CD14-positive monocyte (primary cell): ENCODE data around the gene AFG3L2. TPM values are rescaled to one million over a fixed set of nuclear protein-coding genes. Genes with fewer than 3 reads are reported as not detected.

Experiments
- DNase-seq, 3 donors: peaks; one replicate each; pipeline ENCODE4 v3.0.0-alpha.2; 2011 to 2022
- H2AFZ ChIP-seq: 2 replicates; pipeline ENCODE4 v1.6.0; 2012; ENCODE audit warnings: mild to moderate bottlenecking, low read depth, low read length, inconsistent platforms; ENCODE audit not compliant: insufficient read depth, poor library complexity, severe bottlenecking
- H3K27ac ChIP-seq, 2 donors: 1 replicate in 1 of 2; 2 replicates in 1 of 2; pipeline ENCODE4 v1.5.1; 2012 to 2013; ENCODE audit warnings: low read length in 2 of 2, control low read depth in 1 of 2, inconsistent platforms in 1 of 2, low read depth in 1 of 2, mild to moderate bottlenecking in 1 of 2
- H3K27me3 ChIP-seq, 2 donors: one replicate each; pipeline versions ENCODE4 v1.6.0 to v1.6.1; 2011 to 2013; ENCODE audit warnings: low read length in 2 of 2; ENCODE audit not compliant: control insufficient read depth in 2 of 2, insufficient read depth in 2 of 2
- H3K36me3 ChIP-seq, 2 donors: replicated peaks in 1 of 2; 1 replicate in 1 of 2; 2 replicates in 1 of 2; pipeline versions ENCODE4 v1.5.1 to v1.6.1; 2012 to 2013; ENCODE audit warnings: low read length in 2 of 2, control low read depth in 1 of 2, inconsistent platforms in 1 of 2, mild to moderate bottlenecking in 1 of 2; ENCODE audit not compliant: insufficient read depth in 2 of 2, control insufficient read depth in 1 of 2
- H3K4me1 ChIP-seq, 2 donors: 1 replicate in 1 of 2; 2 replicates in 1 of 2; pipeline versions ENCODE4 v1.5.1 to v1.6.1; 2012 to 2013; ENCODE audit warnings: low read length in 2 of 2, control low read depth in 1 of 2, inconsistent platforms in 1 of 2, mild to moderate bottlenecking in 1 of 2, moderate library complexity in 1 of 2; ENCODE audit not compliant: insufficient read depth in 2 of 2, control insufficient read depth in 1 of 2
- H3K4me2 ChIP-seq: replicated peaks from 2 replicates; pipeline ENCODE3; 2012; ENCODE audit warnings: low read length, moderate library complexity, mild to moderate bottlenecking; ENCODE audit not compliant: poor library complexity, severe bottlenecking; ENCODE audit errors: extremely low read depth
- H3K4me3 ChIP-seq, 3 experiments: fragments of 200-600 bp in 1 of 3; sonication (generic) in 1 of 3; replicated peaks in 1 of 3; 1 replicate in 2 of 3; 2 replicates in 1 of 3; pipeline ENCODE4 v1.5.1; 2011 to 2013; ENCODE audit warnings: low read length in 3 of 3, mild to moderate bottlenecking in 3 of 3, control low read depth in 2 of 3, low read depth in 2 of 3, inconsistent platforms in 1 of 3, moderate library complexity in 1 of 3
- H3K79me2 ChIP-seq: 2 replicates; pipeline ENCODE4 v1.6.0; 2012; ENCODE audit warnings: mild to moderate bottlenecking, control low read depth, inconsistent platforms, low read length, moderate library complexity; ENCODE audit not compliant: insufficient read depth
- H3K9ac ChIP-seq: 2 replicates; pipeline ENCODE4 v1.6.0; 2017; ENCODE audit warnings: low read length, mild to moderate bottlenecking; ENCODE audit not compliant: insufficient read depth, poor library complexity, severe bottlenecking
- H3K9me3 ChIP-seq, 2 donors: replicated peaks in 1 of 2; 1 replicate in 1 of 2; 2 replicates in 1 of 2; pipeline versions ENCODE4 v1.5.1 to v1.6.1; 2012 to 2013; ENCODE audit warnings: low read length in 2 of 2, control low read depth in 1 of 2; ENCODE audit not compliant: control insufficient read depth in 1 of 2, insufficient read depth in 1 of 2
- H4K20me1 ChIP-seq: 2 replicates; pipeline ENCODE4 v1.6.0; 2012; ENCODE audit warnings: mild to moderate bottlenecking, low read length, control low read depth, moderate library complexity; ENCODE audit not compliant: insufficient read depth
- H3K27ac Mint-ChIP-seq, 7 donors: one replicate each; pipeline ENCODE4 v1.8.0; 2020; ENCODE audit warnings: mild to moderate bottlenecking in 7 of 7, mixed read lengths in 7 of 7, moderate library complexity in 6 of 7, inconsistent platforms in 2 of 7
- H3K27me3 Mint-ChIP-seq, 3 donors: one replicate each; pipeline ENCODE4 v1.8.0; 2021 to 2022; ENCODE audit warnings: low read depth in 3 of 3, mild to moderate bottlenecking in 3 of 3, mixed read lengths in 3 of 3, moderate library complexity in 3 of 3, inconsistent platforms in 1 of 3
- H3K36me3 Mint-ChIP-seq, 2 donors: one replicate each; pipeline ENCODE4 v1.8.0; 2020; ENCODE audit warnings: mixed read lengths in 2 of 2, inconsistent platforms in 1 of 2, mild to moderate bottlenecking in 1 of 2
- H3K4me1 Mint-ChIP-seq: one replicate; pipeline ENCODE4 v1.8.0; 2020; ENCODE audit warnings: mild to moderate bottlenecking, mixed read lengths
- H3K4me3 Mint-ChIP-seq, 2 donors: one replicate each; pipeline ENCODE4 v1.8.0; 2020; ENCODE audit warnings: mild to moderate bottlenecking in 2 of 2, mixed read lengths in 2 of 2, moderate library complexity in 1 of 2
- H3K9me3 Mint-ChIP-seq, 7 donors: one replicate each; pipeline ENCODE4 v1.8.0; 2020 to 2022; ENCODE audit warnings: mixed read lengths in 7 of 7, mild to moderate bottlenecking in 6 of 7, moderate library complexity in 6 of 7, inconsistent platforms in 2 of 7
- WGBS: methylation state at CpG from one replicate; pipeline ENCODE4 v1.1.5; 2013; ENCODE audit warnings: missing lambda C conversion rate; ENCODE audit not compliant: insufficient coverage; 5-methylcytosine and 5-hydroxymethylcytosine counted together
- intact Hi-C, 2 donors: fragments of 100-400 bp; cut with micrococcal nuclease; formaldehyde crosslinking; loops; one replicate each; pipeline versions ENCODE4 v1.15.0 to v1.15.1; 2023
- polyA plus RNA-seq, 3 donors: library from polyadenylated mRNA; depleted of rRNA in 1 of 3; unstranded in 2 of 3; stranded (reverse) in 1 of 3; fragments of 300-500 nt in 2 of 3; fragments of >200 nt in 1 of 3; fragmentation: Illumina TruSeq in 2 of 3; gene quantifications; 1 replicate in 2 of 3; 2 replicates in 1 of 3; pipeline ENCODE4 v1.2.3, GENCODE V29; 2012 to 2021
- TF ChIP-seq, protein P1 (sequence below): fragments of 200-600 bp; IDR thresholded peaks from one replicate; pipeline ENCODE4 v1.8.0; 2022; ENCODE audit warnings: antibody characterized with exemption, mild to moderate bottlenecking

Gene AFG3L2
- polyA plus RNA-seq, 3 donors = 13.9 to 15.5 (median 13.9) TPM

DNA sequence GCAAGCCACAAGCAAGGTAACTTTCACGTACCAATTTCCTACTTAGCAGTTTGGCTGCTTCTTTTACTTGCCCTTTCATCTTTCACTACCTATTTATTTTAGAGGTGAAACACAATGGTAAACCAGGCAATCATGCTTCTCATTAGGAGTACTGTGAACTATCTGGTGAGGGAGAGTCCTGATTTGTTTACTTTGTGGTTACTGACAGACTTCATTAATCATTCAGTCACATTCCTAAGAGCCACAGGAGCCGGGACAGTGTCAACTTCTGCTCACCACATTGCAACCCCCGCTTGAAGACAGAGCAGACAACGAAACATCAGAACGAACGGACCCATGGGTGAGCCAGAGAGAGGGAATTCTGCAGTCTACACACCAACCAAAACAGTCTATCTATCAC is 40.1 kb downstream of the AFG3L2 start:
- Histone ChIP-seq H2AFZ (no peak overlapping the region), H3K79me2 (no peaks in the 10 kb centered on the region), H3K4me1 (no peaks in the 10 kb centered on the region), H3K9ac (no peak overlapping the region), H3K27ac (no peak overlapping the region), H3K4me3 (no peak overlapping the region), H3K36me3 (peaks cover 43 to 80% of the 10 kb centered on the region in 2 donors), H3K9me3 (no peaks in the 10 kb centered on the region), H3K27me3 (no peaks in the 10 kb centered on the region), H4K20me1 (no peaks in the 10 kb centered on the region), H3K4me2 (no peak overlapping the region)
- Mint-ChIP-seq H3K36me3 (peaks cover 57 to 85% of the 10 kb centered on the region in 2 donors), H3K27me3 (no peaks in the 10 kb centered on the region), H3K4me1 (peaks cover 2% of the 10 kb centered on the region), H3K9me3 (no peaks in the 10 kb centered on the region), H3K27ac (peak overlapping the region in 1 of 7 donors; percentile 46), H3K4me3 (no peak overlapping the region)
- intact Hi-C loops = no loop called here
- 90% methylated on average over 2 of the region's 6 CpGs for WGBS
- no peak for DNase-seq
- TF ChIP-seq, protein P1, sequence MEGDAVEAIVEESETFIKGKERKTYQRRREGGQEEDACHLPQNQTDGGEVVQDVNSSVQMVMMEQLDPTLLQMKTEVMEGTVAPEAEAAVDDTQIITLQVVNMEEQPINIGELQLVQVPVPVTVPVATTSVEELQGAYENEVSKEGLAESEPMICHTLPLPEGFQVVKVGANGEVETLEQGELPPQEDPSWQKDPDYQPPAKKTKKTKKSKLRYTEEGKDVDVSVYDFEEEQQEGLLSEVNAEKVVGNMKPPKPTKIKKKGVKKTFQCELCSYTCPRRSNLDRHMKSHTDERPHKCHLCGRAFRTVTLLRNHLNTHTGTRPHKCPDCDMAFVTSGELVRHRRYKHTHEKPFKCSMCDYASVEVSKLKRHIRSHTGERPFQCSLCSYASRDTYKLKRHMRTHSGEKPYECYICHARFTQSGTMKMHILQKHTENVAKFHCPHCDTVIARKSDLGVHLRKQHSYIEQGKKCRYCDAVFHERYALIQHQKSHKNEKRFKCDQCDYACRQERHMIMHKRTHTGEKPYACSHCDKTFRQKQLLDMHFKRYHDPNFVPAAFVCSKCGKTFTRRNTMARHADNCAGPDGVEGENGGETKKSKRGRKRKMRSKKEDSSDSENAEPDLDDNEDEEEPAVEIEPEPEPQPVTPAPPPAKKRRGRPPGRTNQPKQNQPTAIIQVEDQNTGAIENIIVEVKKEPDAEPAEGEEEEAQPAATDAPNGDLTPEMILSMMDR = no peak

DNA sequence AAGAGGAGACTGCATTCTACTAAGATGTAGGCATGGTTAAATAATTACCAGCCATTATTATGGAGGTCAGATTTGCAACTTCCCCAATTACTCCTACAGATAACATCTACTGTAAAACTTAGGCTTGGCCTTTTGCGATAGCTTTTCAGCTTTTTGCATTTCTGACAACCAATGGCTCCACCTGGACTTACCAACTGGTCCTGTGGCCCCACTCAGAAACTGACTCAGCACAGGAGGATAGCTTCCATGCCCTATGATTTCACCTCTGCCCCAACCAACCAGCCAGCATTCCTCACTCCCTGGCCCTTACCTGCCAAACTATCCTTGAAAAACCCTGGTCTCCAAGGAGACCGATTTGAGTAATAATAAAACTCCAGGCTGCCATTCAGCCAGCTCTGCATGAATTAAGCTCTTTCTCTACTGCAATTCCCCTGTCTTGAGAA is 40.8 kb downstream of the AFG3L2 start:
- H3K36me3 ChIP-seq = peaks cover 41 to 76% of the 10 kb centered on the region in 2 donors
- H3K9me3 ChIP-seq = no peaks in the 10 kb centered on the region
- H3K4me1 Mint-ChIP-seq = peaks cover 2% of the 10 kb centered on the region
- no peaks in the 10 kb centered on the region for H3K79me2 ChIP-seq
- H3K36me3 Mint-ChIP-seq = peaks cover 57 to 83% of the 10 kb centered on the region in 2 donors
- peak overlapping the region in 1 of 7 donors; percentile 33 for H3K27ac Mint-ChIP-seq
- DNase-seq = no peak
- H3K27me3 Mint-ChIP-seq = no peaks in the 10 kb centered on the region
- no peak overlapping the region for H3K4me3 ChIP-seq
- TF ChIP-seq, protein P1 = no peak
- H3K9me3 Mint-ChIP-seq = no peaks in the 10 kb centered on the region
- no peak overlapping the region for H2AFZ ChIP-seq
- H3K4me2 ChIP-seq = no peak overlapping the region
- H3K4me3 Mint-ChIP-seq = no peak overlapping the region
- WGBS = 87% methylated on average over 2 of the region's 2 CpGs
- H3K27ac ChIP-seq = no peak overlapping the region
- no peaks in the 10 kb centered on the region for H3K27me3 ChIP-seq
- no peaks in the 10 kb centered on the region for H4K20me1 ChIP-seq
- H3K9ac ChIP-seq = no peak overlapping the region
- intact Hi-C loops = no loop called here
- H3K4me1 ChIP-seq = no peaks in the 10 kb centered on the region
